Epithelial cell of proximal tubule (primary cell): Measurements from ENCODE around the gene SLC12A5. TPM values are rescaled to one million over a fixed set of nuclear protein-coding genes. Genes with fewer than 3 reads are reported as not detected.

ENCODE experiments used
- DNase-seq: peaks from one replicate; pipeline ENCODE4 v3.0.0-alpha.2; 2011; ENCODE audit warnings: low read depth
- H3K4me3 ChIP-seq: 2 replicates; pipeline ENCODE4 v1.5.1; 2011; ENCODE audit warnings: low read depth, mild to moderate bottlenecking, low read length
- CTCF ChIP-seq: conservative IDR thresholded peaks from 2 replicates; pipeline ENCODE4 v1.5.1; 2012; ENCODE audit warnings: low read depth, mild to moderate bottlenecking, low read length
- total RNA-seq: library from RNA; depleted of rRNA; stranded (reverse); fragments of >200 nt; gene quantifications from 2 replicates; pipeline ENCODE4 v1.2.3, GENCODE V29; 2015

Gene SLC12A5
- total RNA-seq, 1 donor from 2014 or later = not detected

GRCh38 chr20:46047821-46048220 lies 18.8 kb downstream of the SLC12A5 start:
- no peak for DNase-seq
- H3K4me3 ChIP-seq = no peak overlapping the region
- no peak for TF ChIP-seq CTCF

GRCh38 chr20:46049190-46049589 lies 20.2 kb downstream of the SLC12A5 start:
- DNase-seq = no peak
- no peak for TF ChIP-seq CTCF
- H3K4me3 ChIP-seq = no peak overlapping the region

GRCh38 chr20:46049815-46050214 lies 20.8 kb downstream of the SLC12A5 start:
- DNase-seq = no peak
- no peak for TF ChIP-seq CTCF

GRCh38 chr20:46050444-46050843 lies 21.4 kb downstream of the SLC12A5 start:
- no peak overlapping the region for H3K4me3 ChIP-seq
- no peak for DNase-seq
- no peak for TF ChIP-seq CTCF

More at GRCh38 chr20:46049815-46050214, 20.8 kb downstream of the SLC12A5 start:
- H3K4me3 ChIP-seq = no peak overlapping the region

- no peak overlapping the region for H3K4me3 ChIP-seq
- TF ChIP-seq CTCF = no peak
- DNase-seq = no peak
Observed at GRCh38 chr20:46050885-46051284, 21.9 kb downstream of the SLC12A5 start.

GRCh38 chr20:46051556-46052308 lies 22.7 kb downstream of the SLC12A5 start:
- no peak for TF ChIP-seq CTCF
- no peak overlapping the region for H3K4me3 ChIP-seq
- no peak for DNase-seq

GRCh38 chr20:46053416-46053815 lies 24.4 kb downstream of the SLC12A5 start:
- no peak for TF ChIP-seq CTCF
- no peak for DNase-seq
- no peak overlapping the region for H3K4me3 ChIP-seq
